H1 (cell line): ENCODE data around the gene TSPEAR. TPM values are rescaled to one million over a fixed set of nuclear protein-coding genes. Genes with fewer than 3 reads are reported as not detected.
"Not testable (repeated sequence)": the region's sequence is repeated elsewhere in the genome, so short reads cannot be mapped to it uniquely, and the experiment has no call there.

Experiments
- CTCF ChIA-PET: fragments of 300-600 bp; sonication (Branson Sonifier 250); formaldehyde crosslinking; loops from one replicate; lab custom pipeline; 2021; ENCODE audit not compliant: partially characterized antibody; lab: Charles Lee
- POLR2A ChIA-PET: fragments of 300-600 bp; sonication (Branson Sonifier 250); formaldehyde crosslinking; loops from one replicate; lab custom pipeline; 2021; ENCODE audit warnings: inconsistent platforms; ENCODE audit not compliant: partially characterized antibody; lab: Charles Lee
- DNase-seq, 2 experiments: peaks; one replicate each; pipeline versions ENCODE4 v3.0.0 to v3.0.0-alpha.2; 2010 to 2022; ENCODE audit warnings: low spot score in 2 of 2, low read depth in 1 of 2, mixed read lengths in 1 of 2
- FAIRE-seq: peaks from 2 replicates; lab custom pipeline; 2011; peaks lifted over from hg19 to GRCh38; lab: Jason Lieb, UNC
- H2AFZ ChIP-seq: 2 replicates; pipeline ENCODE4 v1.8.1; 2012; ENCODE audit warnings: low read length, inconsistent platforms
- H2AK5ac ChIP-seq: 2 replicates; pipeline ENCODE4 v1.6.1; 2013; ENCODE audit warnings: low read depth, low read length
- H2BK120ac ChIP-seq: replicated peaks from 2 replicates; pipeline ENCODE3; 2013; ENCODE audit warnings: low read depth, low read length, inconsistent platforms
- H2BK12ac ChIP-seq: 2 replicates; pipeline ENCODE4 v1.6.1; 2013; ENCODE audit warnings: low read depth, low read length
- H2BK15ac ChIP-seq: 2 replicates; pipeline ENCODE4 v1.6.1; 2013; ENCODE audit warnings: low read length
- H2BK20ac ChIP-seq: 2 replicates; pipeline ENCODE4 v1.6.1; 2013; ENCODE audit warnings: low read length
- H2BK5ac ChIP-seq: 2 replicates; pipeline ENCODE4 v1.6.1; 2013; ENCODE audit warnings: low read depth, low read length
- H3K14ac ChIP-seq: 2 replicates; pipeline ENCODE4 v1.6.1; 2013; ENCODE audit warnings: inconsistent platforms; ENCODE audit not compliant: insufficient read length
- H3K18ac ChIP-seq: 2 replicates; pipeline ENCODE4 v1.6.1; 2013; ENCODE audit warnings: low read length; ENCODE audit errors: extremely low read depth
- H3K23ac ChIP-seq: 2 replicates; pipeline ENCODE4 v1.6.1; 2013; ENCODE audit warnings: inconsistent platforms; ENCODE audit not compliant: insufficient read length
- H3K23me2 ChIP-seq: 2 replicates; pipeline ENCODE4 v1.6.1; 2013; ENCODE audit warnings: low read depth, low read length
- H3K27ac ChIP-seq: 2 replicates; pipeline ENCODE4 v1.6.1; 2011; ENCODE audit warnings: low read depth, low read length, inconsistent platforms
- H3K27me3 ChIP-seq, 4 experiments: replicated peaks in 1 of 4; 1 replicate in 1 of 4; 2 replicates in 3 of 4; pipeline versions ENCODE4 v1.6.1 to v1.8.1; 2011 to 2013; ENCODE audit warnings: low read length in 3 of 4, mild to moderate bottlenecking in 3 of 4, inconsistent platforms in 2 of 4, mixed read lengths in 2 of 4, moderate library complexity in 1 of 4; ENCODE audit not compliant: control insufficient read depth in 3 of 4, insufficient read depth in 3 of 4; ENCODE audit errors: extremely low read depth in 1 of 4
- H3K36me3 ChIP-seq, 4 experiments: 2 replicates each; pipeline versions ENCODE4 v1.6.1 to v1.8.1; 2011 to 2013; ENCODE audit warnings: mild to moderate bottlenecking in 4 of 4, low read length in 3 of 4, moderate library complexity in 2 of 4, control low read depth in 1 of 4, inconsistent platforms in 1 of 4; ENCODE audit not compliant: insufficient read depth in 4 of 4, control insufficient read depth in 2 of 4
- H3K4ac ChIP-seq: replicated peaks from 2 replicates; pipeline ENCODE3; 2013; ENCODE audit warnings: low read length, low read depth, mixed read lengths, inconsistent platforms; ENCODE audit not compliant: insufficient read length
- H3K4me1 ChIP-seq, 4 experiments: replicated peaks in 1 of 4; 1 replicate in 1 of 4; 2 replicates in 3 of 4; pipeline versions ENCODE4 v1.6.1 to v1.8.1; 2011 to 2013; ENCODE audit warnings: low read length in 3 of 4, inconsistent platforms in 2 of 4, mixed read lengths in 1 of 4; ENCODE audit not compliant: insufficient read depth in 4 of 4, control insufficient read depth in 3 of 4
- H3K4me2 ChIP-seq, 2 experiments: 2 replicates each; pipeline versions ENCODE4 v1.6.1 to v1.8.1; 2011 to 2013; ENCODE audit warnings: low read depth in 2 of 2, low read length in 2 of 2, control low read depth in 1 of 2, inconsistent platforms in 1 of 2, mild to moderate bottlenecking in 1 of 2; ENCODE audit not compliant: insufficient read depth in 1 of 2
- H3K4me3 ChIP-seq, 4 experiments: fragments of 200-600, 300-600 bp in 1 of 4; sonication (generic), shearing (Covaris generic), sonication (Bioruptor Twin) in 1 of 4; 2 replicates each; pipeline versions ENCODE4 v1.5.1 to v1.8.1; 2011 to 2016; ENCODE audit warnings: low read length in 4 of 4, low read depth in 3 of 4, control low read depth in 2 of 4, inconsistent platforms in 2 of 4, mild to moderate bottlenecking in 2 of 4, mixed read lengths in 1 of 4, moderate library complexity in 1 of 4; ENCODE audit not compliant: insufficient read depth in 2 of 4; ENCODE audit errors: extremely low read depth in 1 of 4
- H3K56ac ChIP-seq: replicated peaks from 2 replicates; pipeline ENCODE3; 2013; ENCODE audit warnings: low read depth, mild to moderate bottlenecking, mixed read lengths, low read length, inconsistent platforms; ENCODE audit not compliant: insufficient read length
- H3K79me1 ChIP-seq: 2 replicates; pipeline ENCODE4 v1.6.1; 2013; ENCODE audit warnings: low read depth, low read length, control low read depth
- H3K79me2 ChIP-seq, 2 experiments: 2 replicates each; pipeline versions ENCODE4 v1.6.1 to v1.8.1; 2012 to 2013; ENCODE audit warnings: low read length in 2 of 2, mild to moderate bottlenecking in 2 of 2, inconsistent platforms in 1 of 2; ENCODE audit not compliant: insufficient read depth in 2 of 2, control insufficient read depth in 1 of 2
- H3K9ac ChIP-seq, 4 experiments: replicated peaks in 1 of 4; 1 replicate in 1 of 4; 2 replicates in 3 of 4; pipeline versions ENCODE4 v1.6.1 to v1.8.1; 2011 to 2013; ENCODE audit warnings: low read depth in 3 of 4, low read length in 3 of 4, control low read depth in 2 of 4, mild to moderate bottlenecking in 2 of 4, moderate library complexity in 2 of 4, inconsistent platforms in 1 of 4; ENCODE audit errors: extremely low read depth in 1 of 4
- H3K9me3 ChIP-seq, 2 experiments: 2 replicates each; pipeline versions ENCODE4 v1.6.1 to v1.8.1; 2012 to 2013; ENCODE audit warnings: mild to moderate bottlenecking in 2 of 2, moderate library complexity in 2 of 2, control low read depth in 1 of 2, inconsistent platforms in 1 of 2, low read depth in 1 of 2, low read length in 1 of 2, mixed read lengths in 1 of 2; ENCODE audit not compliant: insufficient read depth in 2 of 2
- H4K20me1 ChIP-seq, 2 experiments: replicated peaks in 1 of 2; 2 replicates each; pipeline versions ENCODE3 to v1.8.1; 2011 to 2013; ENCODE audit warnings: inconsistent platforms in 2 of 2, low read length in 2 of 2, mild to moderate bottlenecking in 1 of 2; ENCODE audit not compliant: insufficient read depth in 2 of 2, control insufficient read depth in 1 of 2
- H4K5ac ChIP-seq: 2 replicates; pipeline ENCODE4 v1.6.1; 2013; ENCODE audit warnings: low read length, low read depth, mixed read lengths, inconsistent platforms; ENCODE audit not compliant: insufficient read length
- H4K8ac ChIP-seq: 2 replicates; pipeline ENCODE4 v1.8.0; 2013; ENCODE audit warnings: mild to moderate bottlenecking, moderate library complexity, low read length, inconsistent platforms; ENCODE audit not compliant: insufficient read depth; ENCODE audit errors: extremely low read depth
- H4K91ac ChIP-seq: replicated peaks from 2 replicates; pipeline ENCODE3; 2013; ENCODE audit warnings: low read length, mixed read lengths, inconsistent platforms; ENCODE audit not compliant: insufficient read length
- RAD21 ChIP-seq, 2 experiments: IDR thresholded peaks in 1 of 2; conservative IDR thresholded peaks in 1 of 2; 2 replicates each; pipeline ENCODE4 v1.6.1; 2011; ENCODE audit warnings: low read depth in 2 of 2, low read length in 2 of 2, improper control_type of control experiment in 1 of 2, inconsistent platforms in 1 of 2, mild to moderate bottlenecking in 1 of 2, moderate library complexity in 1 of 2
- WGBS, 2 experiments: shearing (Covaris generic) in 1 of 2; methylation state at CpG; one replicate each; pipeline versions ENCODE4 v1.1.6 to v1.1.7; 2013 to 2015; ENCODE audit warnings: low lambda C conversion rate in 2 of 2, mixed read lengths in 2 of 2, inconsistent platforms in 1 of 2, low coverage in 1 of 2, missing lambda C conversion rate in 1 of 2; ENCODE audit not compliant: insufficient replicate concordance in 2 of 2, insufficient coverage in 1 of 2, insufficient read length in 1 of 2; ENCODE audit errors: extremely low coverage in 1 of 2, missing lambda C conversion rate in 1 of 2; 5-methylcytosine and 5-hydroxymethylcytosine counted together
- polyA plus RNA-seq, 7 experiments: library from polyadenylated mRNA; depleted of rRNA in 3 of 7; stranded (reverse) in 5 of 7; unstranded in 2 of 7; fragments of >200 nt in 5 of 7; fragments of 200-250 nt in 2 of 7; gene quantifications; 1 replicate in 5 of 7; 2 replicates in 1 of 7; 4 replicates in 1 of 7; pipeline versions ENCODE4 v1.2.1 to v1.2.3, GENCODE V29; 2011 to 2013; ENCODE audit warnings: missing spikeins in 2 of 7, mixed read lengths in 2 of 7
- total RNA-seq: library from RNA; stranded (reverse); fragmentation: NEBNext Ultra II Directional; extraction: Animal tissue kit (Norgen Biotek cat#: 25700); gene quantifications from 2 replicates; pipeline ENCODE4 v1.2.1, GENCODE V29; 2021
- TF ChIP-seq, protein P1 (sequence below), 3 experiments: IDR thresholded peaks; 1 replicate in 2 of 3; 2 replicates in 1 of 3; pipeline versions ENCODE4 v1.5.1 to v1.6.1; 2011; ENCODE audit warnings: low read length in 3 of 3, mild to moderate bottlenecking in 3 of 3, inconsistent platforms in 2 of 3, low read depth in 1 of 3, moderate library complexity in 1 of 3; ENCODE audit not compliant: insufficient read depth in 1 of 3; ENCODE audit errors: control extremely low read depth in 1 of 3

TSPEAR gene
- total and polyA plus RNA-seq, 2 of the 8 experiments (the other 6 are each of a cell fraction or from before 2014, with no cell fraction given), result 0.58 to 0.89 TPM

DNA sequence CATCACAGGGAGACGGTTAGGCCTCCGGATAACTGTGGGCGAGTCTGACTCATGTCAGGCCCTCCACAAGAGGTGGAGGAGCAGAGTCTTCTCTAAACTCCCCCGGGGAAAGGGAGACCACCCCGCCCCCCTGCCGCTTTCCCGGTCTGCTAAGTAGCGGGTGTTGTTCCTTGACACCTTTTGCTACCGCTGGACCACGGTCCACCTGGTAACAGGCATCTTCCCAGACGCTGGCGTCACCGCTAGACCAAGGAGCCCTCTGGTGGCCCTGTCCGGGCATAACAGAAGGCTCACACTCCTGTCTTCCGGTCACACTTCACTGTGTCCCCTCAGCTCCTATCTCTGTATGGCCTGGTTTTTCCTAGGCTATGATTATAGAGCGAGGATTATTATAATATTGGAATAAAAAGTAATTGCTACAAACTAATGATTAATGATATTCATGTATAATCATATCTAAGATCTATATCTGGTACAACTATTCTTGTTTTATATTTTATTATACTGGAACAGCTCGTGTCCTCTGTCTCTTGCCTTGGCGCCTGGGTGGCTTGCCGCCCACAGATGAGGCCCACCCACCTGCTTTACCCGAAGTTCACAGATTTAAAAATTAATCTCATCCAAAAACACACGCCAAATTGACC, 231.7 kb downstream of the TSPEAR start:
- not testable (repeated sequence) for H4K8ac ChIP-seq, H3K23ac ChIP-seq, H3K23me2 ChIP-seq, H3K56ac ChIP-seq, H2BK120ac ChIP-seq, H4K5ac ChIP-seq, H3K4me2 ChIP-seq, H2BK5ac ChIP-seq, H2BK12ac ChIP-seq, H3K9me3 ChIP-seq, FAIRE-seq, H3K4me3 ChIP-seq, H3K36me3 ChIP-seq, H2AFZ ChIP-seq, H3K27ac ChIP-seq, H3K14ac ChIP-seq, H2BK15ac ChIP-seq, H4K91ac ChIP-seq, H3K79me1 ChIP-seq, H3K4me1 ChIP-seq, H4K20me1 ChIP-seq, H2AK5ac ChIP-seq, H3K79me2 ChIP-seq, H3K4ac ChIP-seq, H3K9ac ChIP-seq, H3K18ac ChIP-seq, H3K27me3 ChIP-seq, H2BK20ac ChIP-seq
- ChIA-PET CTCF (interaction anchor here (0.6 to 2.9 kb wide), 23 partner anchors 10 to 314 kb away, joined by 3 to 20 read pairs (median 4); partner anchors contain the start of gene PFKL), POLR2A (interaction anchor here (0.6 to 0.7 kb wide), 2 partner anchors 141 to 178 kb away, joined by 3 read pairs; no protein-coding TSS in a partner anchor)
- DNase-seq, result peak in 1 of 2 experiments; percentile 80
- whole genome bisulfite sequencing, 2 experiments, result 66% methylated on average over 15 of the region's 21 CpGs; no CpG with 5 or more reads in 1 of the 2 experiments
- TF ChIP-seq RAD21 (IDR thresholded peaks at IDR 0.05 in 1 of 2, conservative IDR thresholded peaks at IDR 0.05 in 1 of 2; ENCODE audit: low read depth in 2 of 2, low read length in 2 of 2), result peak; percentile 63
- TF ChIP-seq, protein P1, sequence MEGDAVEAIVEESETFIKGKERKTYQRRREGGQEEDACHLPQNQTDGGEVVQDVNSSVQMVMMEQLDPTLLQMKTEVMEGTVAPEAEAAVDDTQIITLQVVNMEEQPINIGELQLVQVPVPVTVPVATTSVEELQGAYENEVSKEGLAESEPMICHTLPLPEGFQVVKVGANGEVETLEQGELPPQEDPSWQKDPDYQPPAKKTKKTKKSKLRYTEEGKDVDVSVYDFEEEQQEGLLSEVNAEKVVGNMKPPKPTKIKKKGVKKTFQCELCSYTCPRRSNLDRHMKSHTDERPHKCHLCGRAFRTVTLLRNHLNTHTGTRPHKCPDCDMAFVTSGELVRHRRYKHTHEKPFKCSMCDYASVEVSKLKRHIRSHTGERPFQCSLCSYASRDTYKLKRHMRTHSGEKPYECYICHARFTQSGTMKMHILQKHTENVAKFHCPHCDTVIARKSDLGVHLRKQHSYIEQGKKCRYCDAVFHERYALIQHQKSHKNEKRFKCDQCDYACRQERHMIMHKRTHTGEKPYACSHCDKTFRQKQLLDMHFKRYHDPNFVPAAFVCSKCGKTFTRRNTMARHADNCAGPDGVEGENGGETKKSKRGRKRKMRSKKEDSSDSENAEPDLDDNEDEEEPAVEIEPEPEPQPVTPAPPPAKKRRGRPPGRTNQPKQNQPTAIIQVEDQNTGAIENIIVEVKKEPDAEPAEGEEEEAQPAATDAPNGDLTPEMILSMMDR (IDR thresholded peaks at IDR 0.05; ENCODE audit: control extremely low read depth in 1 of 3, insufficient read depth in 1 of 3, low read depth in 1 of 3, low read length in 3 of 3), result peak; percentile 49 to 56 (median 52)
